Measurements from ENCODE around the gene C16orf92. TPM values are rescaled to one million over a fixed set of nuclear protein-coding genes. Genes with fewer than 3 reads are reported as not detected.

C16orf92 gene
- total and polyA plus RNA-seq, 2 of the 8 experiments (the other 6 are each of a cell fraction or from before 2014, with no cell fraction given): not detected

GRCh38 chr16:29984137-29984763, 38.7 kb upstream of the C16orf92 start:
- no peak overlapping the region for H4K91ac ChIP-seq (replicated peaks; ENCODE audit: insufficient read length, low read length)
- no peak overlapping the region for H2BK15ac ChIP-seq (ENCODE audit: low read length)
- H2BK5ac ChIP-seq (ENCODE audit: low read depth, low read length): no peak overlapping the region
- no peak overlapping the region for H3K14ac ChIP-seq (ENCODE audit: insufficient read length)
- ChIA-PET POLR2A (ENCODE audit: partially characterized antibody) (interaction anchor here (1.3 to 2.7 kb wide), 2 partner anchors 11 to 78 kb away, joined by 4 to 8 read pairs; partner anchors contain the start of gene TAOK2), CTCF (ENCODE audit: partially characterized antibody) (interaction anchor here (0.9 to 1.8 kb wide), 4 partner anchors 9 to 48 kb away, joined by 3 to 7 read pairs (median 3); no protein-coding TSS in a partner anchor)
- H3K79me1 ChIP-seq (ENCODE audit: low read depth, low read length): 0 out of 2 replicates have a peak, but pooled peaks cover 2% of the 10 kb centered on the region
- TF ChIP-seq GTF2F1 (IDR thresholded peaks at IDR 0.05; ENCODE audit: borderline replicate concordance, low read depth, low read length) (no peak), TEAD4 (IDR thresholded peaks at IDR 0.05; ENCODE audit: low read depth, low read length) (no peak), CHD2 (IDR thresholded peaks at IDR 0.05; ENCODE audit: low read length) (no peak), RNF2 (IDR thresholded peaks at IDR 0.05; ENCODE audit: borderline replicate concordance, low read depth, low read length, missing control alignments, poor library complexity, severe bottlenecking) (no peak), HDAC2 (IDR thresholded peaks at IDR 0.05; ENCODE audit: borderline replicate concordance in 1 of 2, low read depth in 2 of 2, low read length in 2 of 2) (no peak)
- H4K20me1 ChIP-seq (replicated peaks in 1 of 2; ENCODE audit: control insufficient read depth in 1 of 2, insufficient read depth in 2 of 2, low read length in 2 of 2): no peaks in the 10 kb centered on the region
- H3K36me3 ChIP-seq (ENCODE audit: control insufficient read depth in 2 of 4, insufficient read depth in 4 of 4, low read length in 3 of 4): peaks cover 14 to 77% (median 59%) of the 10 kb centered on the region in 4 experiments
- DNase-seq (ENCODE audit: low read depth in 1 of 2, low spot score in 2 of 2) (no peak), FAIRE-seq (no peak)
- no peak overlapping the region for H2BK12ac ChIP-seq (ENCODE audit: low read depth, low read length)
- no peak overlapping the region for H4K5ac ChIP-seq (ENCODE audit: insufficient read length, low read depth, low read length)
- no peak overlapping the region for H3K56ac ChIP-seq (replicated peaks; ENCODE audit: insufficient read length, low read depth, low read length)
- H2AFZ ChIP-seq (ENCODE audit: low read length): no peak overlapping the region
- H3K18ac ChIP-seq (ENCODE audit: extremely low read depth, low read length): no peak overlapping the region
- WGBS, 2 experiments (ENCODE audit: extremely low coverage in 1 of 2, insufficient coverage in 1 of 2, insufficient read length in 1 of 2, insufficient replicate concordance in 2 of 2, low coverage in 1 of 2, low lambda C conversion rate in 2 of 2, missing lambda C conversion rate in 1 of 2): 84% methylated on average over 6 of the region's 6 CpGs; no CpG with 5 or more reads in 1 of the 2 experiments
- H3K23ac ChIP-seq (ENCODE audit: insufficient read length): no peak overlapping the region
- H3K23me2 ChIP-seq (ENCODE audit: low read depth, low read length): no peaks in the 10 kb centered on the region
- no peaks in the 10 kb centered on the region for H3K9me3 ChIP-seq (ENCODE audit: insufficient read depth in 2 of 2, low read depth in 1 of 2, low read length in 1 of 2)
- H3K4me2 ChIP-seq (ENCODE audit: insufficient read depth in 1 of 2, low read depth in 2 of 2, low read length in 2 of 2): no peak overlapping the region
- no peaks in the 10 kb centered on the region for H3K27me3 ChIP-seq (replicated peaks in 1 of 4; ENCODE audit: control insufficient read depth in 3 of 4, extremely low read depth in 1 of 4, insufficient read depth in 3 of 4, low read length in 3 of 4)
- no peak overlapping the region for H3K4me3 ChIP-seq (ENCODE audit: extremely low read depth in 1 of 4, insufficient read depth in 2 of 4, low read depth in 3 of 4, low read length in 4 of 4)
- H3K4ac ChIP-seq (replicated peaks; ENCODE audit: insufficient read length, low read depth, low read length): no peak overlapping the region
- no peak overlapping the region for H2AK5ac ChIP-seq (ENCODE audit: low read depth, low read length)
- H2BK20ac ChIP-seq (ENCODE audit: low read length): no peak overlapping the region
- H3K9ac ChIP-seq (replicated peaks in 1 of 4; ENCODE audit: extremely low read depth in 1 of 4, low read depth in 3 of 4, low read length in 3 of 4): no peak overlapping the region
- H4K8ac ChIP-seq (ENCODE audit: extremely low read depth, insufficient read depth, low read length): no peak overlapping the region
- no peak overlapping the region for H2BK120ac ChIP-seq (replicated peaks; ENCODE audit: low read depth, low read length)
- H3K27ac ChIP-seq (ENCODE audit: low read depth, low read length): no peak overlapping the region
- no peaks in the 10 kb centered on the region for H3K79me2 ChIP-seq (ENCODE audit: control insufficient read depth in 1 of 2, insufficient read depth in 2 of 2, low read length in 2 of 2)
- H3K4me1 ChIP-seq (replicated peaks in 1 of 4; ENCODE audit: control insufficient read depth in 3 of 4, insufficient read depth in 4 of 4, low read length in 3 of 4): no peaks in the 10 kb centered on the region

All from H1 (cell line).